Astrocyte of the cerebellum (primary cell): ENCODE measurements around the gene CLIC3.

Source experiments
- DNase-seq: peaks from one replicate; pipeline ENCODE4 v3.0.0-alpha.2; 2011; ENCODE audit warnings: low read depth
- H3K4me3 ChIP-seq: 2 replicates; pipeline ENCODE4 v1.5.1; 2011; ENCODE audit warnings: mild to moderate bottlenecking, low read depth, low read length, moderate library complexity
- CTCF ChIP-seq: IDR thresholded peaks from 2 replicates; pipeline ENCODE4 v1.5.1; 2012; ENCODE audit warnings: low read length, low read depth, moderate library complexity, mild to moderate bottlenecking; ENCODE audit errors: missing control alignments
- in situ Hi-C: cut with HindIII; loops from 2 replicates; pipeline ENCODE4 v1.10.0; 2017; ENCODE audit warnings: low sequenced_read_pairs

Gene CLIC3

GRCh38 chr9:137027369-137028262, 31.2 kb upstream of the CLIC3 start, which contains the start of gene ABCA2:
ABCA2 (minus strand) TSS chr9:137028237; CDS start chr9:137028140, 97 bp downstream.
- TF ChIP-seq CTCF: no peak
- in situ Hi-C loops: loop anchor here (25.0 kb wide), 1 partner anchor 240 kb away; the partner anchor contains the start of genes CCDC183 and TMEM141
- DNase-seq: no peak
- peak within 1 kb of the TSS; percentile 42 for H3K4me3 ChIP-seq

GRCh38 chr9:137026828-137027227, 30.5 kb upstream of the CLIC3 start:
- in situ Hi-C loops: loop anchor here (25.0 kb wide), 1 partner anchor 240 kb away; the partner anchor contains the start of genes CCDC183 and TMEM141
- no peak for TF ChIP-seq CTCF
- H3K4me3 ChIP-seq: no peak overlapping the region
- no peak for DNase-seq

GRCh38 chr9:137026384-137026783, 30.0 kb upstream of the CLIC3 start:
- H3K4me3 ChIP-seq: no peak overlapping the region
- in situ Hi-C loops: loop anchor here (25.0 kb wide), 1 partner anchor 239 kb away; the partner anchor contains the start of genes CCDC183 and TMEM141
- DNase-seq: no peak
- no peak for TF ChIP-seq CTCF

GRCh38 chr9:137025517-137025966, 29.2 kb upstream of the CLIC3 start:
- in situ Hi-C loops: loop anchor here (25.0 kb wide), 1 partner anchor 238 kb away; the partner anchor contains the start of genes CCDC183 and TMEM141
- H3K4me3 ChIP-seq: no peak overlapping the region
- no peak for TF ChIP-seq CTCF
- DNase-seq: no peak

- no peak overlapping the region for H3K4me3 ChIP-seq
- in situ Hi-C loops: no loop called here
- TF ChIP-seq CTCF: no peak
- no peak for DNase-seq
Measured at GRCh38 chr9:137023583-137023991, 27.2 kb upstream of the CLIC3 start.

GRCh38 chr9:137023157-137023556, 26.8 kb upstream of the CLIC3 start:
- in situ Hi-C loops: no loop called here
- H3K4me3 ChIP-seq: no peak overlapping the region
- no peak for DNase-seq
- no peak for TF ChIP-seq CTCF
